Activated CD8-positive, alpha-beta memory T cell treated with anti-CD3 and anti-CD28 coated beads, Interleukin-2, amount 50 U/mL, for 24 hours (primary cell): Measurements from ENCODE around the gene AMBRA1.
A peak's percentile ranks its signal among the peaks of the same experiment; 100 is the strongest.

Experiments
- DNase-seq: peaks from one replicate; pipeline ENCODE4 v3.0.0-alpha.2; 2020; ENCODE audit errors: extremely low read depth

The AMBRA1 gene, protein sequence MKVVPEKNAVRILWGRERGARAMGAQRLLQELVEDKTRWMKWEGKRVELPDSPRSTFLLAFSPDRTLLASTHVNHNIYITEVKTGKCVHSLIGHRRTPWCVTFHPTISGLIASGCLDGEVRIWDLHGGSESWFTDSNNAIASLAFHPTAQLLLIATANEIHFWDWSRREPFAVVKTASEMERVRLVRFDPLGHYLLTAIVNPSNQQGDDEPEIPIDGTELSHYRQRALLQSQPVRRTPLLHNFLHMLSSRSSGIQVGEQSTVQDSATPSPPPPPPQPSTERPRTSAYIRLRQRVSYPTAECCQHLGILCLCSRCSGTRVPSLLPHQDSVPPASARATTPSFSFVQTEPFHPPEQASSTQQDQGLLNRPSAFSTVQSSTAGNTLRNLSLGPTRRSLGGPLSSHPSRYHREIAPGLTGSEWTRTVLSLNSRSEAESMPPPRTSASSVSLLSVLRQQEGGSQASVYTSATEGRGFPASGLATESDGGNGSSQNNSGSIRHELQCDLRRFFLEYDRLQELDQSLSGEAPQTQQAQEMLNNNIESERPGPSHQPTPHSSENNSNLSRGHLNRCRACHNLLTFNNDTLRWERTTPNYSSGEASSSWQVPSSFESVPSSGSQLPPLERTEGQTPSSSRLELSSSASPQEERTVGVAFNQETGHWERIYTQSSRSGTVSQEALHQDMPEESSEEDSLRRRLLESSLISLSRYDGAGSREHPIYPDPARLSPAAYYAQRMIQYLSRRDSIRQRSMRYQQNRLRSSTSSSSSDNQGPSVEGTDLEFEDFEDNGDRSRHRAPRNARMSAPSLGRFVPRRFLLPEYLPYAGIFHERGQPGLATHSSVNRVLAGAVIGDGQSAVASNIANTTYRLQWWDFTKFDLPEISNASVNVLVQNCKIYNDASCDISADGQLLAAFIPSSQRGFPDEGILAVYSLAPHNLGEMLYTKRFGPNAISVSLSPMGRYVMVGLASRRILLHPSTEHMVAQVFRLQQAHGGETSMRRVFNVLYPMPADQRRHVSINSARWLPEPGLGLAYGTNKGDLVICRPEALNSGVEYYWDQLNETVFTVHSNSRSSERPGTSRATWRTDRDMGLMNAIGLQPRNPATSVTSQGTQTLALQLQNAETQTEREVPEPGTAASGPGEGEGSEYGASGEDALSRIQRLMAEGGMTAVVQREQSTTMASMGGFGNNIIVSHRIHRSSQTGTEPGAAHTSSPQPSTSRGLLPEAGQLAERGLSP (N-terminal part only)

GRCh38 chr11:46593550-46594373 is at the start of gene AMBRA1:
Gene AMBRA1 (minus strand): TSS chr11:46594023. CDS start chr11:46548380, 45,643 bp downstream.
- DNase-seq: peak; percentile 61

DNA sequence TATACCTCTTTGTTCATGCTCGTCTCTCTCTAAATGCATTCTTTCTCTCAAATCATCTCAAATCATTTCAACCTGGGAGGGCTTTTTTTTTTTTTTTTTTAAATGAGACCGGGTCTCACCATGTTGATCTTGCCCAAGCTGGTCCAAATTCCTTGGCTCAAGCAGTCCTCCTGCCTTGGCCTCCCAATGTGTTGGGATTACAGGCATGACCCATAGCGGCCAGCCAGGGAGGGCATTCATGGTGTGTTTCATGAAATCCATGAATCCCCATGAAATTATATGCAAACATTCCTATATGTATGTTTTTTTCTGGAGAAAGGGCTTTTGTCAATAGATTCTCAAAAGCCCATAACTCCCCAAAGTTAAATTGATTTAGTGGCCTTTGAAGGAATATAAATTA is 49.7 kb upstream of the AMBRA1 start:
- no peak for DNase-seq

- no peak for DNase-seq
These were observed 49.0 kb upstream of the AMBRA1 start for GRCh38 chr11:46642627-46643335.

DNA sequence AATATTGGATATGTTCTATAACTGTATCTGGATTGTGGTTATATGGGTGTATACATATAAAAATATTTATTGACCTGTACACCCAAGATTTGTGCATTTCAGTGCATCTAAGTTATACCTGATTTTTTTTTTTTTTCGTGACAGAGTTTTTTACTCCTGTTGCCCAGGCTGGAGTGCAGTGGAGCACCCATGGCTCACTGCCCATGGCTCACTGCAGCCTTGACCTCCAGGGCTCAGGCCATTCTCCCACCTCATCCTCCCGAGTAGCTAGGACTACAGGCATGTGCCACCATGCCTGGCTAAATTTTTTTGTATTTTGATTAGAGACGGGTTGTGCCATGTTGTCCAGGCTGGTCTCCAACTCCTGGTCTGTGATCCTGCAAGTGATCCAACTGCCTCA is 47.8 kb upstream of the AMBRA1 start:
- DNase-seq: no peak

DNA sequence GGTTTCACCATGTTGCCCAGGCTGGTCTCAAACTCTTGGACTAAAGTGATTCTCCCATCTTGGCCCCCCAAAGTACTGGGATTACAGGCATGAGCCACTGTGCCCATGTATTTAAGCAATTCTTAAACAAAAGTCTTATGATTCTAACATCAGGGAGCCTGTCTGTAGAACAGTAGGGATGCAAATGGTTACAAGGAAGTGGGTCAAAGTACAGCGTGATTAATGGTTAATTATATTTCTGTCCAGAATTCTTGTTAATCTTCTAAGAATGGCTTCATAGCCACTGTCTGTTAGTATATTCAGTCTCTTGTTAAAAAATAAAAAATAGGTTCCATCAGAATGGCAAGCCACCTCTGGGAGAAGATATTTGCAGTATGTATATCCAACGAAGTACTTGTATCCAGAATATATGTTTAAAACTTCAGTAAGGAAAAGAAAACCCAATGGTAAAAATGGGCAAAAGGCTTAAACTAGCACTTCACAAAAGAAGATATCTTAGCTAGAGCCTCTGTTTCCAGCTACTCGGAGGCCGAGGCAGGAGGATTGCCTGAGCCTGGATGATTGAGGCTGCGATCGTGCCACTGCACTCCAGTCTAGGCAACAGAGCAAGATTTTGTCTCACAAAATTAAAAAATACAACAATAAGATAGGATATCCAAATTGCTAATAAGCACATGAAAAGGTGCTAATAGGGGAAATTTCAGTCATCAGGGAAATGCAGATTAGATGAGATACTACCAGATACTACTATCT is 46.4 kb upstream of the AMBRA1 start:
- DNase-seq: no peak

- DNase-seq: no peak
These were observed 45.5 kb upstream of the AMBRA1 start for GRCh38 chr11:46639197-46639839.

- DNase-seq: no peak
These were observed 43.7 kb upstream of the AMBRA1 start for GRCh38 chr11:46637546-46637945.

DNA sequence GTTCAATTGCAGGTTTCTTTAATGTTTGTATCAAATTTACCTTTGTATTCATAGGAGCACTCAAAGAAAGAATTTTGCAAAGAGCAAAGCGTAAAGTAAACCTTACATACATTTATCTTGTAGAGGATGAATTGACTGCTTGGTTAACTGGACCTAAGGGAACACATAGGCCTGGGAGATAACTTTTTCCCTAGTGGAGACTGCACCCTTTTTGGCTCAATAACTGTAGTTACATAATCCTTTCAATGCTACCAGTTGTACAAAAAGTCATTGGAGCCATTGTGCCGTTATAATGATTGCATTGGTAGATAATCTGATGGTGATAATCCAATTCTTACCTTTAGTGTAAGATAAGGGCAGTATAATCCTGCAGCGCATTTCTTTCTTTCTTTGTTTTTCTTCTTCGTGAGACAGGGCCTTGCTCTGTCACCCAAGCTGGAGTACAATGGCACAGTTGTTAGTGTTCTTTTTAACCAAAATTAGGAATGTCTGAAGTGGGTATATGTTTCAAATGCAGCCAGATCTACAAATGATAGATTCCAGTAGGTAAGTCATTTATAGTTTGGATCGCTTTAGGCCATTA is 41.8 kb upstream of the AMBRA1 start:
- DNase-seq: no peak

GRCh38 chr11:46633291-46634217 is 39.7 kb upstream of the AMBRA1 start:
- no peak for DNase-seq

DNA sequence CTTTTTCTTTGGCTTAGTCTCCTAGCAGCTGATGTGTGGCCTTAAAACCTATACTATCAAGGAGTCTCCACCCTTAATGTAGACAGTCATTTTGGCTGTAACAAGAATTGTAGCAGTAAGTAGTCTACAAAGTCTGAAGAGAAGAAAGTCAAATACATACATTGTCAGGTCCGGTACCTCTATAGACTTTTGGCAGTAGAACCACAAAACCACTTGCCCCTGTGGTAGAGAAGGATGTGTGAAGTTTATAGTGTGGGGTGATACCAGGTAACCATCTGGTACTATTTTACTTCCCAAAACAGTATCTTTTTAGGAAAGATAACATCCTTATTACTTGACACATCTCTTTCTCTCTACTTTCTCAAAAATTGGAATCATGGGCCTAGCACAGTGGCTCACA is 38.7 kb upstream of the AMBRA1 start:
- DNase-seq: no peak

DNA sequence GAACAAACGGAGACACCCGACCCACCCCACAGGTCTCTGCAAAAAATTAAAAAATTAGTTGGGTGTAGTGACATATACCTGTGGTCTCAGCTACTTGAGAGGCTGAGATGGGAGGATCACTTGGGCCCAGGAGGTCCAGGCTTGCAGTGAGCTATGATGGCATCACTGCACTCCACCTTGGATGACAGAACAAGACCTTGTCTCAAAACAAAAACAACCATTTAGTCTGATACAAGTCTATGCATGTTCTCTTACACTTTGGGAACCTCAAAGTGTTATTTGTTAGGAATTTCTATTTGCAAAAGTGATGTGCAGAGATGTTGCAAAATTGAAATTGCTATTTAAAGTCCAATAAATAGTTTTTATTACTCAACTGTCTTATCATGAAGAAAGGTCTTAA is 37.9 kb upstream of the AMBRA1 start:
- DNase-seq: no peak

DNA sequence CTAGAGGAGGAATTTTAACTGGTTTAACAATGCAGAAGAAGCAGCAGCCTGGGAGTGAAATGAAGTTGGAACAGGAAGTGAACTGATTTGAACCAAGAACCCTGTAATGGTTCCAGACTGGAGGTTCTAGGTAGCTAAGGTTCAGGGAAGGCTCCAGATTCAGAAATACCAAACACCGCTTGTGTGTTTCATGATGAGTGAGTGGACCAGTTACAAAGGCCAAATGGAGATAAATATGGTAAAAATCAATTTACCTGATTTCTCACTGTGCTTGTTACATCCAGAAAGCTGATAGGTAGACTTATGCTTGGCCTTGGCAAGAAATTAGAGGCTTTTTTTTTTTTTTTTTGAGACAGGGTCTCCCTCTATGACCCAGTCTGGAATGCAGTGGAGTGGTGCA is 36.4 kb upstream of the AMBRA1 start:
- no peak for DNase-seq

DNA sequence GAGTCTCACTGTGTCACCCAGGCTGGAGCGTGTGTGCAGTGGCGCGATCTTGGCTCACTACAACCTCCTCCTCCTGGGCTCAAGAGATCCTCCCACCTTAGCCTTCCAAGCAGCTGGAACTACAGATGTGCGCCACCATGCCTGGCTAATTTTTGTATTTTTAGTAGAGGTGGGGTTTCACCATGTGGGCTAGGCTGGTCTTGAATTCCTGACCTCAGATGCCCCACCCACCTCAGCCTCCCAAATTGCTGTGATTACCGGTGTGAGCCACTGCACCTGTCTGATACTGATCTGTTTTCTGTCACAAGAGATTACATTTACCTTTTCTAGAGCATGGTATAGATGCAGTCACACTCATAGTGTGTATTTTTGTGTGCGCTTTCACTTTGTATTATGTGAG is 35.1 kb upstream of the AMBRA1 start:
- no peak for DNase-seq

- no peak for DNase-seq
These were observed 31.6 kb upstream of the AMBRA1 start for GRCh38 chr11:46625406-46625805.

DNA sequence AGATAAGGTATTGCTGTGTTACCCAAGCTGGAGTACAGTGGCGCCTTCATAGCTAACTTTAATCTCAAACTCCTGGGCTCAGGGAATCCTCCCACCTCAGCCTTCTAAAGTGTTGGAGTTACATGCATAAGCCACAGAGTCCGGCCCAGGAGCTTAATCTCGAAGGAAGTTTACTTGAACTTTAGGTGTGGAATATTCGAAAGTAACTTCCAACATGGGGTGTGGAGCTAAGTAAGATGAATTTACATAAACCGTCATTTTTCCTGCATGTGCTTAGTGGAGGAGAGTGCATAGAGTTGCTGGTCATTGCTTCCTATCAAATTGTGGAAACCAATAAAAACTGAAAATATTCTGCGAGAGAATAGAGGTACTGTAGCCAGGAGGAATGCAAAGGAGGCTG is 25.0 kb upstream of the AMBRA1 start:
- DNase-seq: no peak

DNA sequence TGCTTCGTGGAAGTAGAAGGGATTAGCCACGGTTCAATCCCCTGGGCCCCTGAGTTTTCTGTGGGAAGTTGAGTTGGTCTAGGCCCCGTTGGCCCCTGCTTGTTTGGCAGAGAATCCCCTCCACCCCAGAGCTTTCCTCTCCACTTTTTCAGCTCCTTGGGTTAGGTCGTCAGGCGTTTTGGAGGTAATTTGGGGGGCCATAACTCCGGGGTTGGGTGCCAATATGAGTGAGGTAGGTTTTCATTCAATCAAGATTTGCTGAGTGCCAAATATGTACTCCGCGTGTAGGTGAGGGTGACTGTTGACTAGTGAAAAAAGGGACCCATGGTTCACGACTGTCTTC is 24.1 kb upstream of the AMBRA1 start:
- DNase-seq: no peak

GRCh38 chr11:46617134-46617971 is 23.5 kb upstream of the AMBRA1 start, which contains the start of the genes ATG13 and HARBI1:
Gene ATG13 (plus strand): TSS chr11:46617553. CDS start chr11:46644292, 26,739 bp downstream.
Gene HARBI1 (minus strand): TSS chr11:46617227. CDS start chr11:46616237, 990 bp downstream.
- DNase-seq: peak; percentile 80
